Measurements from ENCODE around the gene SULF2. TPM values are rescaled to one million over a fixed set of nuclear protein-coding genes. Genes with fewer than 3 reads are reported as not detected.

SULF2 gene
- total RNA-seq, 1 experiment from 2014 or later, result 13.0 TPM

- no peaks in the 10 kb centered on the region for H4K20me1 ChIP-seq (ENCODE audit: insufficient read depth)
- TF ChIP-seq POLR2AphosphoS5 (IDR thresholded peaks at IDR 0.05; ENCODE audit: low read depth, low read length) (no peak), YY1 (IDR thresholded peaks at IDR 0.05; ENCODE audit: extremely low read depth, insufficient replicate concordance, low read depth, low read length) (no peak), JUND (IDR thresholded peaks at IDR 0.05) (no peak), MAX (IDR thresholded peaks at IDR 0.05) (no peak), CBX3 (IDR thresholded peaks at IDR 0.05; ENCODE audit: low read depth) (no peak), ZNF274 (IDR thresholded peaks at IDR 0.05; ENCODE audit: low read depth, low read length) (no peak), CEBPB (IDR thresholded peaks at IDR 0.05; ENCODE audit: low read depth) (no peak), EZH2phosphoT487 (IDR thresholded peaks at IDR 0.05; ENCODE audit: borderline replicate concordance) (no peak), TCF7L2 (IDR thresholded peaks at IDR 0.05; ENCODE audit: borderline replicate concordance, extremely low read depth, insufficient read depth, insufficient read length) (no peak), SRF (IDR thresholded peaks at IDR 0.05; ENCODE audit: low read depth) (no peak), ZFX (IDR thresholded peaks at IDR 0.05) (no peak), CTCF (IDR thresholded peaks at IDR 0.05 in 2 of 3, conservative IDR thresholded peaks at IDR 0.05 in 1 of 3; ENCODE audit: borderline replicate concordance in 1 of 3, insufficient read depth in 1 of 3, low read depth in 2 of 3, low read length in 2 of 3) (no peak)
- no peaks in the 10 kb centered on the region for H3K27me3 ChIP-seq (ENCODE audit: insufficient read depth, low read length)
- ChIA-PET POLR2A (no interaction called here), RAD21 (ENCODE audit: low non-redundant PET in 1 of 2, low total read pairs in 2 of 2, uncharacterized antibody in 2 of 2, unreplicated experiment in 2 of 2) (no interaction called here), CTCF (interaction anchor here (1.6 to 2.0 kb wide), 4 partner anchors 12 to 896 kb away, joined by 3 to 15 read pairs (median 7); partner anchors contain the start of gene SULF2)
- DNase-seq (ENCODE audit: low read depth, low spot score) (no peak), ATAC-seq (no peak)
- no TSS peak for BruUV-seq (replicated peaks)
- H3K27ac ChIP-seq (ENCODE audit: low read depth, low read length), result no peak overlapping the region
- H2AFZ ChIP-seq (ENCODE audit: low read depth, low read length, poor library complexity, severe bottlenecking), result no peak overlapping the region
- H3K4me2 ChIP-seq (ENCODE audit: low read length), result no peak overlapping the region
- no peak overlapping the region for H3K9ac ChIP-seq (ENCODE audit: low read length)
- no peaks in the 10 kb centered on the region for H3K79me2 ChIP-seq (ENCODE audit: insufficient read depth, low read length)
- intact Hi-C loops (cut with micrococcal nuclease), result loop anchor here (2.0 kb wide), 1 partner anchor 896 kb away; no protein-coding TSS in a partner anchor
- H3K4me3 ChIP-seq (replicated peaks in 1 of 2; ENCODE audit: low read depth in 1 of 2, low read length in 2 of 2), result no peak overlapping the region
- H3K9me3 ChIP-seq (ENCODE audit: control insufficient read depth in 1 of 2, insufficient read depth in 1 of 2, low read depth in 1 of 2, low read length in 2 of 2), result no peaks in the 10 kb centered on the region
- H3K4me1 ChIP-seq (ENCODE audit: control insufficient read depth in 1 of 2, insufficient read depth in 2 of 2, low read length in 2 of 2), result peaks cover 0 to 10% of the 10 kb centered on the region in 2 experiments; a peak in 2 of 4 replicates
- no peaks in the 10 kb centered on the region for H3K9me2 ChIP-seq (ENCODE audit: insufficient read depth)
- H3K36me3 ChIP-seq (ENCODE audit: control insufficient read depth in 1 of 2, insufficient read depth in 2 of 2, low read length in 2 of 2), result no peaks in the 10 kb centered on the region
Measured at GRCh38 chr20:47724396-47724795, 60.9 kb downstream of the SULF2 start.
